HepG2 (cell line): Measurements from ENCODE around the gene SOWAHD. TPM values are rescaled to one million over a fixed set of nuclear protein-coding genes. Genes with fewer than 3 reads are reported as not detected.
A peak's percentile ranks its signal among the peaks of the same experiment; 100 is the strongest.

Source experiments
- FOXM1 ChIP-seq: sonication (generic); formaldehyde crosslinking; IDR thresholded peaks from 2 replicates; pipeline ENCODE4 v1.5.0; 2020; ENCODE audit warnings: missing genetic modification reagents
- MBD4 ChIP-seq: IDR thresholded peaks from 2 replicates; pipeline ENCODE4 v1.6.1; 2012; ENCODE audit warnings: low read length, inconsistent platforms, borderline replicate concordance
- SIX4 ChIP-seq: sonication (generic); formaldehyde crosslinking; IDR thresholded peaks from 2 replicates; pipeline ENCODE4 v1.4.0; 2020; ENCODE audit warnings: missing genetic modification reagents
- SRSF4 ChIP-seq: fragments of 200-400 bp; formaldehyde crosslinking; IDR thresholded peaks from one replicate; pipeline ENCODE4 v1.6.1; 2018; ENCODE audit warnings: mild to moderate bottlenecking, low read depth, low read length, moderate library complexity; ENCODE audit not compliant: poor library complexity, severe bottlenecking
- ZFP36 ChIP-seq: fragments of 150-350 bp; IDR thresholded peaks from 2 replicates; pipeline ENCODE4 v1.6.1; 2018; ENCODE audit warnings: borderline replicate concordance, low read length, low read depth; ENCODE audit not compliant: partially characterized antibody
- ZNF224 ChIP-seq: sonication (generic); formaldehyde crosslinking; IDR thresholded peaks from 2 replicates; pipeline ENCODE4 v1.5.0; 2020; ENCODE audit warnings: mild to moderate bottlenecking, missing genetic modification reagents
- ZNF263 ChIP-seq: sonication (generic); formaldehyde crosslinking; IDR thresholded peaks from 2 replicates; pipeline ENCODE4 v1.4.0; 2020; ENCODE audit warnings: missing genetic modification reagents
- ZNF496 ChIP-seq: sonication (generic); formaldehyde crosslinking; IDR thresholded peaks from 2 replicates; pipeline ENCODE4 v1.8.1; 2023; ENCODE audit warnings: mild to moderate bottlenecking, moderate library complexity, missing genetic modification reagents; ENCODE audit not compliant: insufficient replicate concordance
- ZNF557 ChIP-seq: sonication (generic); formaldehyde crosslinking; IDR thresholded peaks from 2 replicates; pipeline ENCODE4 v1.4.0; 2020; ENCODE audit warnings: missing genetic modification reagents
- ZNF670 ChIP-seq: sonication (generic); formaldehyde crosslinking; IDR thresholded peaks from 2 replicates; pipeline ENCODE4 v1.8.0; 2022; ENCODE audit warnings: mild to moderate bottlenecking, missing genetic modification reagents, borderline replicate concordance
- ZNF737 ChIP-seq: sonication (generic); formaldehyde crosslinking; IDR thresholded peaks from 2 replicates; pipeline ENCODE4 v1.5.0; 2020; ENCODE audit warnings: missing genetic modification reagents, mild to moderate bottlenecking, borderline replicate concordance
- ZNF790 ChIP-seq: sonication (generic); formaldehyde crosslinking; IDR thresholded peaks from 2 replicates; pipeline ENCODE4 v1.8.0; 2022; ENCODE audit warnings: missing genetic modification reagents, mild to moderate bottlenecking, borderline replicate concordance
- ZSCAN29 ChIP-seq: sonication (generic); formaldehyde crosslinking; conservative IDR thresholded peaks from 2 replicates; pipeline ENCODE4 v1.4.0; 2020; ENCODE audit warnings: mild to moderate bottlenecking, missing genetic modification reagents
- polyA plus RNA-seq, 8 experiments: library from polyadenylated mRNA; depleted of rRNA in 3 of 8; stranded (reverse) in 7 of 8; unstranded in 1 of 8; fragments of >200 nt; fragmentation: Illumina TruSeq in 4 of 8; extraction: Trizol in 4 of 8; gene quantifications; 2 replicates each; pipeline versions ENCODE4 v1.2.1 to v1.2.3, GENCODE V29; 2011 to 2016; ENCODE audit warnings: low read depth in 4 of 8, missing spikeins in 1 of 8, mixed read lengths in 1 of 8; ENCODE audit not compliant: insufficient read depth in 1 of 8
- total RNA-seq, 5 experiments: library from RNA; depleted of rRNA; stranded (reverse); fragments of >200 nt; fragmentation: Illumina TruSeq; extraction: Trizol; gene quantifications; 2 replicates each; pipeline ENCODE4 v1.2.3, GENCODE V29; 2016; ENCODE audit warnings: low read depth in 1 of 5
- TF ChIP-seq, protein P1 (sequence below): sonication (generic); formaldehyde crosslinking; IDR thresholded peaks from 2 replicates; pipeline ENCODE4 v1.8.0; 2022; ENCODE audit warnings: mild to moderate bottlenecking, missing genetic modification reagents, moderate library complexity
- TF ChIP-seq, protein P2 (sequence below): sonication (generic); formaldehyde crosslinking; IDR thresholded peaks from 2 replicates; pipeline ENCODE4 v1.5.0; 2020; ENCODE audit warnings: missing genetic modification reagents, mild to moderate bottlenecking, borderline replicate concordance
- TF ChIP-seq, protein P3 (sequence below): sonication (generic); formaldehyde crosslinking; IDR thresholded peaks from 2 replicates; pipeline ENCODE4 v1.4.0; 2020; ENCODE audit warnings: missing genetic modification reagents, borderline replicate concordance
- TF ChIP-seq, protein P4 (sequence below): sonication (generic); formaldehyde crosslinking; IDR thresholded peaks from 2 replicates; pipeline ENCODE4 v1.9.0; 2021; ENCODE audit warnings: missing genetic modification reagents, mild to moderate bottlenecking, borderline replicate concordance
- TF ChIP-seq, protein P5 (sequence below): sonication (generic); formaldehyde crosslinking; IDR thresholded peaks from 2 replicates; pipeline ENCODE4 v1.4.0; 2020; ENCODE audit warnings: mild to moderate bottlenecking, missing genetic modification reagents
- TF ChIP-seq, protein P6 (sequence below): sonication (generic); formaldehyde crosslinking; IDR thresholded peaks from 2 replicates; pipeline ENCODE4 v1.5.0; 2020; ENCODE audit warnings: mild to moderate bottlenecking, missing genetic modification reagents

The SOWAHD gene
- total and polyA plus RNA-seq, 2 of the 13 experiments (the other 11 are each of a cell fraction or from before 2014, with no cell fraction given) = 1.0 to 1.3 TPM

DNA sequence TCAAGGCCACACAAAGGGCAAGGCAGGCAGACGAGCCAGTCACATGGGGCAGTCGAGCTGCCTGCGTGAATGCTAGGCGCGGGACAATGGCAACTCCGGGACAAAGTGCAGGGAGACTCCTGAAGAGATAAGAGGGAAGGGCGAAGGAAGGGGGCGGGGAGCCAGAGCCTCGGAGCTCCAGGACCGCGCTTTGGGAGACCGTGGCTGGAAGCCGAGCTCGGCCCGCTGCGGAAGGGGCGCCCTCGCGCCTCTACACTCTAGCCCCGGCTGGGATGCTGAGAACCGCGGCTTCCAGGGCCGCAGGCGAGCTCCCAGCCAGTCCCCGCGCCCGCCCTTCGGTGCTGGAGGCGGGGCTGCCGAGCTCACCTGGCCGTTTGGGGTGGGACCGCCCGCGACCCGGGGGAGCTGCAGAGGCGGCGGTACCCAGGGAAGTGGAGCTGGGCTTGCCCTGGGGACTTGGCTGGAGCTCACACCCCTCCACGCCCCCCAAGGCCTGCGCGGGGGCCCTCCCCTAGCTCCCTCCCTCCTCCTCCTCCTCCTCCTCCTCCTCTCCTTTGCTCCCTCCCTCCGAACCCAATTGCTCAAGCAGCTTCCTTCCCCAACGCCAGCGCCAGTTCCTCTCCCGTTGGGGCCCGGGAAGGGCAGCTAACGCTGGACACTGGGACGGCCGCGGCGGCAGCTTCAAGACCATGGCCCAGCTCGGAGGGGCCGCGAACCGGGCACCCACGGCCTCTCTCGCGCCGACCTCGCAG, at the start of gene SOWAHD (continued):
- TF ChIP-seq FOXM1 (no peak), ZNF670 (CRISPR knock-in tag) (no peak), MBD4 (no peak), ZNF496 (CRISPR knock-in tag) (no peak), ZNF790 (no peak), ZNF263 (peak; percentile 74; the same call in 1 of the 2 replicates), ZNF557 (CRISPR knock-in tag) (0 out of 2 replicates have a peak, but pooled peaks have one; percentile 27), ZFP36 (no peak), ZNF224 (CRISPR knock-in tag) (no peak), SIX4 (CRISPR knock-in tag) (no peak), ZNF737 (CRISPR knock-in tag) (no peak), ZSCAN29 (CRISPR knock-in tag) (no peak), SRSF4 (no peak)
- TF ChIP-seq, protein P1, sequence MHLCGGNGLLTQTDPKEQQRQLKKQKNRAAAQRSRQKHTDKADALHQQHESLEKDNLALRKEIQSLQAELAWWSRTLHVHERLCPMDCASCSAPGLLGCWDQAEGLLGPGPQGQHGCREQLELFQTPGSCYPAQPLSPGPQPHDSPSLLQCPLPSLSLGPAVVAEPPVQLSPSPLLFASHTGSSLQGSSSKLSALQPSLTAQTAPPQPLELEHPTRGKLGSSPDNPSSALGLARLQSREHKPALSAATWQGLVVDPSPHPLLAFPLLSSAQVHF (CRISPR knock-in tag) = no peak
- TF ChIP-seq, protein P2, sequence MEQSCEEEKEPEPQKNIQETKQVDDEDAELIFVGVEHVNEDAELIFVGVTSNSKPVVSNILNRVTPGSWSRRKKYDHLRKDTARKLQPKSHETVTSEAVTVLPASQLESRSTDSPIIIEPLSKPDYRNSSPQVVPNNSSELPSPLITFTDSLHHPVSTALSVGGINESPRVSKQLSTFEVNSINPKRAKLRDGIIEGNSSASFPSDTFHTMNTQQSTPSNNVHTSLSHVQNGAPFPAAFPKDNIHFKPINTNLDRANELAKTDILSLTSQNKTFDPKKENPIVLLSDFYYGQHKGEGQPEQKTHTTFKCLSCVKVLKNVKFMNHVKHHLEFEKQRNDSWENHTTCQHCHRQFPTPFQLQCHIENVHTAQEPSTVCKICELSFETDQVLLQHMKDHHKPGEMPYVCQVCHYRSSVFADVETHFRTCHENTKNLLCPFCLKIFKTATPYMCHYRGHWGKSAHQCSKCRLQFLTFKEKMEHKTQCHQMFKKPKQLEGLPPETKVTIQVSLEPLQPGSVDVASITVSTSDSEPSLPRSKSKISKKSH (CRISPR knock-in tag) = no peak
- TF ChIP-seq, protein P3, sequence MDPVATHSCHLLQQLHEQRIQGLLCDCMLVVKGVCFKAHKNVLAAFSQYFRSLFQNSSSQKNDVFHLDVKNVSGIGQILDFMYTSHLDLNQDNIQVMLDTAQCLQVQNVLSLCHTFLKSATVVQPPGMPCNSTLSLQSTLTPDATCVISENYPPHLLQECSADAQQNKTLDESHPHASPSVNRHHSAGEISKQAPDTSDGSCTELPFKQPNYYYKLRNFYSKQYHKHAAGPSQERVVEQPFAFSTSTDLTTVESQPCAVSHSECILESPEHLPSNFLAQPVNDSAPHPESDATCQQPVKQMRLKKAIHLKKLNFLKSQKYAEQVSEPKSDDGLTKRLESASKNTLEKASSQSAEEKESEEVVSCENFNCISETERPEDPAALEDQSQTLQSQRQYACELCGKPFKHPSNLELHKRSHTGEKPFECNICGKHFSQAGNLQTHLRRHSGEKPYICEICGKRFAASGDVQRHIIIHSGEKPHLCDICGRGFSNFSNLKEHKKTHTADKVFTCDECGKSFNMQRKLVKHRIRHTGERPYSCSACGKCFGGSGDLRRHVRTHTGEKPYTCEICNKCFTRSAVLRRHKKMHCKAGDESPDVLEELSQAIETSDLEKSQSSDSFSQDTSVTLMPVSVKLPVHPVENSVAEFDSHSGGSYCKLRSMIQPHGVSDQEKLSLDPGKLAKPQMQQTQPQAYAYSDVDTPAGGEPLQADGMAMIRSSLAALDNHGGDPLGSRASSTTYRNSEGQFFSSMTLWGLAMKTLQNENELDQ = no peak
- TF ChIP-seq, protein P4, sequence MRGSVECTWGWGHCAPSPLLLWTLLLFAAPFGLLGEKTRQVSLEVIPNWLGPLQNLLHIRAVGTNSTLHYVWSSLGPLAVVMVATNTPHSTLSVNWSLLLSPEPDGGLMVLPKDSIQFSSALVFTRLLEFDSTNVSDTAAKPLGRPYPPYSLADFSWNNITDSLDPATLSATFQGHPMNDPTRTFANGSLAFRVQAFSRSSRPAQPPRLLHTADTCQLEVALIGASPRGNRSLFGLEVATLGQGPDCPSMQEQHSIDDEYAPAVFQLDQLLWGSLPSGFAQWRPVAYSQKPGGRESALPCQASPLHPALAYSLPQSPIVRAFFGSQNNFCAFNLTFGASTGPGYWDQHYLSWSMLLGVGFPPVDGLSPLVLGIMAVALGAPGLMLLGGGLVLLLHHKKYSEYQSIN = no peak
- TF ChIP-seq, protein P5, sequence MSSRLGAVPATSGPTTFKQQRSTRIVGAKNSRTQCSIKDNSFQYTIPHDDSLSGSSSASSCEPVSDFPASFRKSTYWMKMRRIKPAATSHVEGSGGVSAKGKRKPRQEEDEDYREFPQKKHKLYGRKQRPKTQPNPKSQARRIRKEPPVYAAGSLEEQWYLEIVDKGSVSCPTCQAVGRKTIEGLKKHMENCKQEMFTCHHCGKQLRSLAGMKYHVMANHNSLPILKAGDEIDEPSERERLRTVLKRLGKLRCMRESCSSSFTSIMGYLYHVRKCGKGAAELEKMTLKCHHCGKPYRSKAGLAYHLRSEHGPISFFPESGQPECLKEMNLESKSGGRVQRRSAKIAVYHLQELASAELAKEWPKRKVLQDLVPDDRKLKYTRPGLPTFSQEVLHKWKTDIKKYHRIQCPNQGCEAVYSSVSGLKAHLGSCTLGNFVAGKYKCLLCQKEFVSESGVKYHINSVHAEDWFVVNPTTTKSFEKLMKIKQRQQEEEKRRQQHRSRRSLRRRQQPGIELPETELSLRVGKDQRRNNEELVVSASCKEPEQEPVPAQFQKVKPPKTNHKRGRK (CRISPR knock-in tag) = no peak
- TF ChIP-seq, protein P6, sequence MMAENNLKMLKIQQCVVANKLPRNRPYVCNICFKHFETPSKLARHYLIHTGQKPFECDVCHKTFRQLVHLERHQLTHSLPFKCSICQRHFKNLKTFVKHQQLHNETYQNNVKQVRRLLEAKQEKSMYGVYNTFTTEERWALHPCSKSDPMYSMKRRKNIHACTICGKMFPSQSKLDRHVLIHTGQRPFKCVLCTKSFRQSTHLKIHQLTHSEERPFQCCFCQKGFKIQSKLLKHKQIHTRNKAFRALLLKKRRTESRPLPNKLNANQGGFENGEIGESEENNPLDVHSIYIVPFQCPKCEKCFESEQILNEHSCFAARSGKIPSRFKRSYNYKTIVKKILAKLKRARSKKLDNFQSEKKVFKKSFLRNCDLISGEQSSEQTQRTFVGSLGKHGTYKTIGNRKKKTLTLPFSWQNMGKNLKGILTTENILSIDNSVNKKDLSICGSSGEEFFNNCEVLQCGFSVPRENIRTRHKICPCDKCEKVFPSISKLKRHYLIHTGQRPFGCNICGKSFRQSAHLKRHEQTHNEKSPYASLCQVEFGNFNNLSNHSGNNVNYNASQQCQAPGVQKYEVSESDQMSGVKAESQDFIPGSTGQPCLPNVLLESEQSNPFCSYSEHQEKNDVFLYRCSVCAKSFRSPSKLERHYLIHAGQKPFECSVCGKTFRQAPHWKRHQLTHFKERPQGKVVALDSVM (CRISPR knock-in tag) = no peak
